Ishikawa (cell line): ENCODE results near the gene BRICD5.

Experiments used
- CEBPB ChIP-seq: IDR thresholded peaks from 2 replicates; pipeline ENCODE4 v1.6.1; 2012
- CREB1 ChIP-seq: IDR thresholded peaks from 2 replicates; pipeline ENCODE4 v1.6.1; 2012; ENCODE audit warnings: low read depth
- EGR1 ChIP-seq: IDR thresholded peaks from 2 replicates; pipeline ENCODE4 v1.6.1; 2012
- EP300 ChIP-seq: IDR thresholded peaks from 2 replicates; pipeline ENCODE4 v1.6.1; 2012; ENCODE audit warnings: borderline replicate concordance
- FOXM1 ChIP-seq: IDR thresholded peaks from 2 replicates; pipeline ENCODE4 v1.6.1; 2012; ENCODE audit warnings: low read depth, borderline replicate concordance
- NFIC ChIP-seq: IDR thresholded peaks from 2 replicates; pipeline ENCODE4 v1.6.1; 2012
- RAD21 ChIP-seq: IDR thresholded peaks from 2 replicates; pipeline ENCODE4 v1.6.1; 2012; ENCODE audit warnings: low read depth
- TAF1 ChIP-seq: IDR thresholded peaks from 2 replicates; pipeline ENCODE4 v1.6.1; 2012; ENCODE audit warnings: low read depth, mild to moderate bottlenecking
- TCF12 ChIP-seq: IDR thresholded peaks from 2 replicates; pipeline ENCODE4 v1.6.1; 2012; ENCODE audit warnings: low read depth
- TEAD4 ChIP-seq: IDR thresholded peaks from 2 replicates; pipeline ENCODE4 v1.6.1; 2012
- YY1 ChIP-seq: IDR thresholded peaks from 2 replicates; pipeline ENCODE4 v1.6.1; 2012; ENCODE audit warnings: low read depth
- ZBTB7A ChIP-seq: IDR thresholded peaks from 2 replicates; pipeline ENCODE4 v1.6.1; 2012; ENCODE audit warnings: low read depth
- TF ChIP-seq, protein P1 (sequence below): IDR thresholded peaks from 2 replicates; pipeline ENCODE4 v1.6.1; 2012; ENCODE audit warnings: low read depth, mild to moderate bottlenecking
- TF ChIP-seq, protein P2 (sequence below): IDR thresholded peaks from 2 replicates; pipeline ENCODE4 v1.6.1; 2012
- TF ChIP-seq, protein P3 (sequence below): IDR thresholded peaks from 2 replicates; pipeline ENCODE4 v1.6.1; 2012

The BRICD5 gene

DNA sequence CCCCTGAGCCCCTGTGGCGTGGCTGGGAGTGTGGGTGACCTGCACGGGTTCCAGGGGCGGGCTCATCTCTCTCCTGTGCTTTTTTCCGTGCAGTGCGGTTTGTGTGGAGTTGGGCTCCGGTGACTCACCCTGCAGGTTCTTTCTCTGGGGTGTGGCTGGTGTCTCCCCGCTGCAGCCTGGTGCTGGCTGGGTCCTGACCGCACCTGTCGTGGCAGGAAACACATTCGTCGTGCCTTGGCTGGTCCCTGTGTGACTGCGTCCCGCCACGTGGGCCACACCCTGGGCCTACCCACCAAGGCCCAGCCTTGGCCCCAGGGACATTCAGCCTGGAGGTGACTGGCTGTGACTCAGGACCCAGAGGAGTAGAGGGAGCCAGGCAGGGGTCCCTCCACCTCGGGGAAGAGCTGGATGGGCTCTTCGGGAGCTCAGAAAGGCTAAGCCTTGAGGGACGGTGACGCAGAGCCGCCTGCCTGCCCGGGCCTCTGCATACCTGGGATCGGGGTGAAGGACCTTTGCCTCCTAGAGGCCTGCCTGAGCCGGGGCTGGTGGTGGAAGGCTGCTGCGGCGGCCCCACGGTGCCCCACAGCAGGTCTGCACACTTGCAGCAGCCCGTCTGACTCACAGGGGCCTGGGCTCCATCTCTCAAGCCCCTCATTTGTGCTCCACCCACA lies 47.3 kb downstream of the BRICD5 start:
- no peak for TF ChIP-seq EGR1
- TF ChIP-seq, protein P1, sequence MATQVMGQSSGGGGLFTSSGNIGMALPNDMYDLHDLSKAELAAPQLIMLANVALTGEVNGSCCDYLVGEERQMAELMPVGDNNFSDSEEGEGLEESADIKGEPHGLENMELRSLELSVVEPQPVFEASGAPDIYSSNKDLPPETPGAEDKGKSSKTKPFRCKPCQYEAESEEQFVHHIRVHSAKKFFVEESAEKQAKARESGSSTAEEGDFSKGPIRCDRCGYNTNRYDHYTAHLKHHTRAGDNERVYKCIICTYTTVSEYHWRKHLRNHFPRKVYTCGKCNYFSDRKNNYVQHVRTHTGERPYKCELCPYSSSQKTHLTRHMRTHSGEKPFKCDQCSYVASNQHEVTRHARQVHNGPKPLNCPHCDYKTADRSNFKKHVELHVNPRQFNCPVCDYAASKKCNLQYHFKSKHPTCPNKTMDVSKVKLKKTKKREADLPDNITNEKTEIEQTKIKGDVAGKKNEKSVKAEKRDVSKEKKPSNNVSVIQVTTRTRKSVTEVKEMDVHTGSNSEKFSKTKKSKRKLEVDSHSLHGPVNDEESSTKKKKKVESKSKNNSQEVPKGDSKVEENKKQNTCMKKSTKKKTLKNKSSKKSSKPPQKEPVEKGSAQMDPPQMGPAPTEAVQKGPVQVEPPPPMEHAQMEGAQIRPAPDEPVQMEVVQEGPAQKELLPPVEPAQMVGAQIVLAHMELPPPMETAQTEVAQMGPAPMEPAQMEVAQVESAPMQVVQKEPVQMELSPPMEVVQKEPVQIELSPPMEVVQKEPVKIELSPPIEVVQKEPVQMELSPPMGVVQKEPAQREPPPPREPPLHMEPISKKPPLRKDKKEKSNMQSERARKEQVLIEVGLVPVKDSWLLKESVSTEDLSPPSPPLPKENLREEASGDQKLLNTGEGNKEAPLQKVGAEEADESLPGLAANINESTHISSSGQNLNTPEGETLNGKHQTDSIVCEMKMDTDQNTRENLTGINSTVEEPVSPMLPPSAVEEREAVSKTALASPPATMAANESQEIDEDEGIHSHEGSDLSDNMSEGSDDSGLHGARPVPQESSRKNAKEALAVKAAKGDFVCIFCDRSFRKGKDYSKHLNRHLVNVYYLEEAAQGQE: no peak

DNA sequence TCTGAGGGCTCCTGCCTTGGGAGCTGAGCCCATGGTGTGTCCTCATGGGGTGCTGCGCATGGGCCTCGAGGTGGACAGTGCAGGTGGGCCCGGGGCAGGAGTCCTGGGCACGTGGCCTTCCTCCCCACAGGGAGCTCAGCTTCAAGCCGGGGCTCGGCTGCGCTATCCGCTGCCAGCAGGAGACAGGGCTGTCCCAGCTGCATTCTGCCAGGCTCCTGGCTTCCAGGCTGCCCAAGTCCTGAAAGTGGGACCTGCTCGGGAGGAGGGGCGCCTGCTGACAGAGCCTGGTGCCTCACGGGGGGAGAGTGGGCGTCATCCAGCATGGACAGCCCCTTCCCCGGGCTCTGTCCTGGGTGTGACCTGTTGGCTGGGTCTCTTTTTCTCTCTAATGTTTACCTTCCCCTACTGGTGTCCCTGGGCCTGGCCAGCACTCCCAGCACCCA lies 48.0 kb downstream of the BRICD5 start:
- TF ChIP-seq TCF12 (no peak), YY1 (no peak), TEAD4 (no peak), EGR1 (no peak), TAF1 (no peak), NFIC (no peak)
- TF ChIP-seq, protein P2, sequence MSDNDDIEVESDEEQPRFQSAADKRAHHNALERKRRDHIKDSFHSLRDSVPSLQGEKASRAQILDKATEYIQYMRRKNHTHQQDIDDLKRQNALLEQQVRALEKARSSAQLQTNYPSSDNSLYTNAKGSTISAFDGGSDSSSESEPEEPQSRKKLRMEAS: peak; percentile 31; the same call in 1 of the 2 replicates
- TF ChIP-seq, protein P1: no peak
- TF ChIP-seq, protein P3, sequence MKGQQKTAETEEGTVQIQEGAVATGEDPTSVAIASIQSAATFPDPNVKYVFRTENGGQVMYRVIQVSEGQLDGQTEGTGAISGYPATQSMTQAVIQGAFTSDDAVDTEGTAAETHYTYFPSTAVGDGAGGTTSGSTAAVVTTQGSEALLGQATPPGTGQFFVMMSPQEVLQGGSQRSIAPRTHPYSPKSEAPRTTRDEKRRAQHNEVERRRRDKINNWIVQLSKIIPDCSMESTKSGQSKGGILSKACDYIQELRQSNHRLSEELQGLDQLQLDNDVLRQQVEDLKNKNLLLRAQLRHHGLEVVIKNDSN: 0 out of 2 replicates have a peak, but pooled peaks have one; percentile 15

DNA sequence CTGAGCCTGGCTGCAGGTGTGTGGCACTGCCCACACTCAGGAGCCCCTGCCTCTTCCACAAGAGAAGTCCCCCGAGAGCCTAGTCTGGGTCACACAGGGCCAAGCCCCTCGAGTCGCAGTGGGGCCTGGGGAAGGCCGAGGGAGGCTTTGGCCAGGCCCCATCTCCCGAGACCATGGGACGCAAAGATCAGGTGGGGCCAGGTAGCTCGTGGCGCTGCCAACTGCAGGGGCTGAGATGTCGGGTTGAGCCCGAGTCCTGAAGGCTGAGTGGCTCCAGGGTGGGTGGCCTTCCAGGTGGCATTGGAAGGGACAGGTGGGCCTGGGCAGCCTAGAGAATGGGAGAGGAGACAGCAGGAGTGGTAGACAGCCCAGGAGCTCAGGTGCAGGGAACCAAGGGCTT lies 48.8 kb downstream of the BRICD5 start:
- TF ChIP-seq FOXM1 (no peak), EP300 (no peak), CEBPB (no peak), RAD21 (no peak), TEAD4 (no peak), CREB1 (no peak), NFIC (no peak), TCF12 (no peak)
- TF ChIP-seq, protein P2: no peak
- TF ChIP-seq, protein P3: no peak
- TF ChIP-seq, protein P1: no peak

DNA sequence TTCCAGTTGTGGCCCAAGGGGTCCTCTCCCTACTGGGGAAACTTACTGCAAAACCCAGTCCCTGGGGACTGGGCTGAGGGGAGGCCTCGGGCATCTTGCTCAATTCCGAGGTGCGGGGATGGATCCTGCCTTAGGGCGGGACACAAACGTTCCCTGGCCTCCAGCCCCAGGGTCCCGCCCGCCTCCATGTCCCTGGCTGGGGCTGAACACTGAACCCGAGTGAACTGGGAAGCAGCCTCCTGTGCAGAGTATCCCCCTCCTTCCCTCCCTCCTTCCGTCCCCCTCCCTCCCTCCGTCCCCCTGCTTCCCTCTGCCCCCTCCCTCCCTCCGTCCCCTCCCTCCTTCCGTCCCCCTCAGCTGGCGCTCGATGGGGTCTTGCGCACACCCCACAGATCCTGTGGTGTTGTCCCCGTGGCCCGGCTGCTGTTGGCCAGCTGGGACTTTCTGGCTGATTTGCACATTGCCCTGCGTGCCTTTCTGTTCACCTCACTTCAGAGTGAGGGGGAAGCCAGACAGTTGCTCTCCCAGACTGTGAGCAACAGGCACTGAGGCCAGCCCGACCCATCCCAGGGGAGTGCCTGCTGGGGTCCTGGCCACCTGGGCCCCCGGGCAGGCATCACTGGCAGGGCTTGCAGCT lies 49.6 kb downstream of the BRICD5 start:
- TF ChIP-seq NFIC: no peak
- no peak for TF ChIP-seq ZBTB7A
- TF ChIP-seq EGR1: no peak
- no peak for TF ChIP-seq TCF12
